ENCODE data around the gene FANCF.

Gene FANCF

DNA sequence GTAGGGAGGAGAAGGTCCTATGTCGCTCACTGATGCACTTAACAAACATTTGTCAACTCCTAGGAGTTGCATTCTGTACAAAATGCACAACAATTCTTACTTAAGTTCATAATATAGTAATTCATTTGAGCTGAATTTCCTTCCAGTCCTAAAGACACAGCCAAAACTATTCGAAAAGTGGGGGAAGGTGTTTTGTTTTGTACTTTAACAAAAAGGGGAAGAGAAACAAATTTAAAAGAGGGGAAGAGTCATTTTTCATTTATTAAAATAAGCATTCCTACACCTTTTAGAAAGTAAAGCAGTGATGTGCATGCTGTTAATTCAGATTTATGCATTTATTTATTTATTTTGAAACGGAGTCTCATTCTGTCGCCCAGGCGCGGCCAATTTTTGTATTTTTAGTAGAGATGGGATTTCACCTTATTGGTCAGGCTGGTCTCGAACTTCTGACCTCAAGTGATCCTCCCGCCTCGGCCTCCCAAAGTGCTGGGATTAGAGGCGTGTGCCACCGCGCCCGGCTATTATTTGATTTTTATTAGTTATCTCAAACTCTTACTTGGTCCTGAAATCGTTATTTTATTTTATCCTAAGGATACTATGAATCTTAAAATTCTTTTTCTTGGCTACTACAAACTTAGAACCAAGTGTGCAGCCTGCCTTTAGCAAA is 1.1 kb upstream of the FANCF start:
- DNase-seq (ENCODE audit: low spot score): no peak

DNA sequence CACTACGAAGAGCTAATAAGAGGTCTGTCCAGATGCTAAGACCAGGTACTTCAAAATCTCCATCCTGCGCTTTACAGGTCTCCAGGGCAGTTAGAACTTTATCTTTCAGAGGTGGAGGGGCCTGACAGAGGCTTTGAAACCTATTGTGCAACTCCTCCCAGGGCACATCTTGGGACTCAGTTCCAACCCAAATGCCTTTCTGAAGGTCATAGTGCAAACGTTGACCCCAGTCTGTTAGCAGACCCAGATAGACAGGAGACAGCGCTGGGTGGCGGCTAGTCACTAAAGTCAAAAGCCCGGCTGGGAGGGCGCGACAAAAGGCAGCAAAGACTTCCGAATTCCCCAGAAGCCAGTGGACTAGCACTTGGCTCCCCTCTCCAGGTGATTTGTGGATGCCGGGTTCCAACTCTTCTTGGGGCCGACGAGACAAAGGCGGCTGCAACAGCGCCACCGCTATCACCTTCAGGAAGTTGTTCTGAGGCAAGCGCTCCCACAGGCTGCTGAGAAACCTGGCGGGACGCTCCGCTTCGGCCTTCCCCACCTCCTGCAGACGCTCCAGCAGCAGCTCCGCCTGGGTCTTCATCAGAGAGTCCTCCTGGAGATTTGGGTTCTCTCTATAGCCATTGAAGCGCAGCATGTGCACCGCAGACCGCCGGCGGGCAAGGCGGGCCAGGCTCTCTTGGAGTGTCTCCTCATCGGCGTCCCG is 728 bp downstream of the FANCF start:
- DNase-seq (ENCODE audit: low spot score): peak; percentile 82

DNA sequence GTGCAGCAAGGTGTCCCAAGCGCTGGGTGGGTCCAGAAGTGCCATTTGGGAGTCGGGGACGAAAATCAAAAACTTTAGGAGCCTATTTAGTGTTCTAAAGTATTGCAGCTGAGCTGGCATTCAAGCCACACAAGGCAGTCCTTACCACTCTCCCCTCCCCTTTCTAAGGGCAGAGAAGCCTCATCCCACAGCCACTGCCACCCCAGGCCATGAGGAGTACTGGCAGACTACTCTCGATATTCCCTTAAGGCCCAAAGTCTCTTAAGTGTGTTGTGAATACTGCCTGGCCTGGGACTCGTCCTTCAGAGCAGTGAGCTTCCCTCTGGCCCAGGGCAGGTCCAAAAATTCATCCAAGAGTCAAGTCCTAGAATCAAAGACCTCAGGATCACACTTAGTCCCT is 7.8 kb downstream of the FANCF start:
- no peak for DNase-seq (ENCODE audit: low spot score)

DNA sequence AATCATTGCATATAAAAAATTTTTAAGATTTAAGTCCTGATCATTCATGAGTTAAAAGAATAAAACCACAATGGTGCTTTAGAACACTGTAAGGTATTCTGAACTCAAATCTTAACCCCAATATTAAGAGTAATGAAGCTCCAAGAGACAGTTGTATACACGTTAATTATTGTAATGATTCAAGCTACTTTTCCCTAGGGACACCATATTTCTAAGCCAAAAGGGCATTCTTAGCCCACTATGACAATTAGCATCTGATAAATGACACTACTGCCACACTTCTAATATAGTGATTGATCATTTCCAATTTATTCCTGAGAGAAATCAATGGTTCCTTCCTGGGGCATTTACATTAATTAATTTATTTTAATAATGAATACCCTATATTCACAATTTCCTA is 21.7 kb downstream of the FANCF start:
- DNase-seq (ENCODE audit: low spot score): no peak

DNA sequence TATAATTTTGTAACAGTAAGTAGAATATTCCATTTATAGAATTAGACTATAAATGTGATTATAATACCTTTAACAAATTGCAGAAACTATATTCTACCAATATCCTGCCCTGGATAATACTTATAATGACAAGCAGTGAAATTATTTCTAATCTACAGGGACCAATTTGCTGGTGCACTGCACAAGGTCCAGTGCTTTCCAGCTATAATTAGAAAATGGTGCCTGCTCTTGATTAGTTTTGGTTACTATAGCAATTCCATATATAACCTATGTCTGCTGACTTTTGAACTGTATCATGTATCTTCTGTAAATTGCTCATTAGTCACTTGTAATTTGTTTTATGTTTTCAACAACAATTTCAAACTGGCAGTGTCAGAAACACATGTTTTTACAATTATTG is 23.1 kb downstream of the FANCF start:
- DNase-seq (ENCODE audit: low spot score): peak; percentile 5

DNA sequence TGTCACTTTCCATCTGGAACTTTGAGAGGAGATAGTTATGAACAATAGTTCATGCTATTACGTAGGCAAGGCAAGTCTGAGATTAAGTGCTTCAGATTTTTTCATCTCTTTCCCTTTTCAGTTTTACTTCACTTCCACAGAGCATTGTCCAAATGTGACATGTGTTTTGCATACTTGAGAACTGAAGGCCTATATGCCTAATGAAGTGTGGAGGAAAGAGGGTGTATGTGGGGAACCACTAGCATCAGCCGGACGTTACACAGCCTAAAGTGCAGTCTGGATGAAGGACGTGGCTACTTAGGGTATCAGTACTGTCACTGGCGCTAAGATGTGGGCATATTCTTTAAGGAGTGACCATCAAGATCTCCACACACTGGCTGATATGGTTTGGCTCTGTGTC is 26.2 kb downstream of the FANCF start:
- DNase-seq (ENCODE audit: low spot score): no peak

DNA sequence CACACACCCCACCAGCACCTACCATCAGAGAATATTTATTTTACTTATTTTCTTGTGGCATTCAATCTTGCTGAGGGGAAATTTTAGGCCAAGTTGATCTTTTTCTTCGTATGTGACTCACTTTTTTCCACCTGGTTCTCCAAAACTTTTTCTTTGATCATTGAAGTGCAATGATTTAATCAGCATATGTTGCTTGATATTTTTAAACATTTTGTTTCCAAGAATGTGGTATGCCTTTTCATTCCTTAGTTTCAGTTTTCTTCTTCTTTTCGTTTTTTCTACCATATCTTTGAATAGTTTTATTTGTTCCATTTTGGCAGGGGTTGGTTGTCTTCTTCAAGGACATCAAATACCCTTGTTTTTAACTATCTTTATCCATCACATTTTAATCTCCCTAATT is 28.6 kb downstream of the FANCF start:
- DNase-seq (ENCODE audit: low spot score): no peak

DNA sequence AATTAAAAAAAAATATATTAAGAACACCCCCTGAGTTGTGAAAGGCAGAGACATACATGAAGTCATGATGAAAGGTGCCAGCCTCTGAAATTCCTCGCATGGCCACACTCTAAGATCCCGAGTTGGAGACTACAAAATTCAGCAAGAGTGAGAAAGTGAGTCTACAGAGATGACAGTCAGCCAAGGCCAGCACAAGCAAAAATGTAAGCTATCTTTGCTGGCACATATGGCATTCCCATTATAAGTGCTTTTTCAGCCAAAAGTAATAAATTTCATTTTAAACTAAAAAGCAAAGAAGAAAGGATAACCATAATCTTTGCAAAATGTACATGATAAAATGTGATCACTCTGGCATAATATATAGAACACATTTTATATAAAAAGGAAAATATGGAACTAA is 40.6 kb downstream of the FANCF start:
- no peak for DNase-seq (ENCODE audit: low spot score)

DNA sequence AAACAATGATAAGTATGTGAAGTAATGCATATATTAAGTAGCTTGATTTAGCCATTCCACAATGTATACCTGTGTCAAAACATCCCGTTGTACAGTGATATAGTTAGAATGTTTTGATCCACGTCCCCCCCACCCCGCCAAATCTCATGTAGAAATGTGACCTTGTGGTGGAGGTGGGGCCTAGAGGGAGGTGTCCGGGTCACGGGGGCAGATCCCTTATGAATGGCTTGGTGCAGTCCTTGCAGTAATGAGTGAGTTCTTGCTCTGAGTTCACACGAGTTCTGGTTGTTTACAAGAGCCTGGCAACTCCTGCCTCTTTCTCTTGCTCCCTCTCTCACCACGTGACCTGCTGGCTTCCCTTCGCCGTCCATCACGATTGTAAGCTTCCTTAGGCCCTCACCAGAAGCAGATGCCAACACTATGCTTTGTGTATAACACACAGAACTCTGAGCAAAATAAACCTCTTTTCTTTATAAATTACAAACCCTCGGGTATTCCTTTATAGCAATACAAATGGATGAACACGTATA is 41.6 kb downstream of the FANCF start:
- DNase-seq (ENCODE audit: low spot score): no peak

DNA sequence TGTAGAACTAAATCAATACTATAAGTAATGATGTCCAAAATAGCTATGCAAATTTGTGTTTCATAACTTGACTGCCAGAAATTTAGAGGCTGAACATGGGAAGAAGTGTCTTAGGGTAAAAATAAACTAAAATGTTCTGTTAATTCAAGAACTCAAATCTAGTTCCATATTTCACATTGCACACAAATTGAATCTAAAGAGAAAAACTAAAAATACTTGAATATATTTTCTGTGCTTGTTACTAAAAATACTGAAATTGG is 43.5 kb downstream of the FANCF start:
- no peak for DNase-seq (ENCODE audit: low spot score)

DNA sequence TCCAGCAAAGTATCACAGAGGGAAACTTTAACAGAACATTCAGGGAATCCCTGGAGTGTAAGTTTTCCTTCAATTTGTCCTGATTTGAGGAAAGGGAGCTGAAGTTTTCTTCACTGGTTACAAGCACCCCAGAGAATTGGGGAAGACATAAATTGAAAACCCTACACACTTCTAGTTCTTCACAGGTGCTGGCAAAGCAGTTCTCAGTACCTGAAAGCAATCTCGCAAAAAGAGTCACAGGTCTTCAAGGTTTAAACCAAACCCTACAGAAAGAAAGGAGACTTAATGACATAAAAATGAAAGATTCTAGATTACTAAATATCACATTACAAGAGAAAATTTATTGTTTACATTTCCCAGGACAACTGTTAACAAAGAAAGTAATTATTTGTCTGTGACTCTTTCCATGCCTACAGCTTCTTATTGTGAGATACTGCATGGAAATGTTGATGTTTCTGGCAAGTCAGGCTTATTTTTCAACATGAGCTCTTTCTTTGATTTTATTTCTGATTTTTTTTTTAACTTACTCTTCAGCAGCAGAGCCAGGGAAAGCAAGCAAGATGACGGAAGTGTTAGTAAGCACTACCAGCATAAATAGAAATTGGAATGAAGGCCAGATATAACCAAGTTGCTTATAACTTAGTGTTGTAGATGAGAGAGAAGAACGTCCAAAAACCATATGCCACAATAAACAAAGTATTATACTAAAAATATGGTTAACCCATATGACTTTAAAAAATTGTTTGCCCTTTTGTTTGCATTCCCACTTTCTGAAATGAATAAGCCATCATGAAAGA is 44.1 kb downstream of the FANCF start:
- DNase-seq (ENCODE audit: low spot score): no peak

DNA sequence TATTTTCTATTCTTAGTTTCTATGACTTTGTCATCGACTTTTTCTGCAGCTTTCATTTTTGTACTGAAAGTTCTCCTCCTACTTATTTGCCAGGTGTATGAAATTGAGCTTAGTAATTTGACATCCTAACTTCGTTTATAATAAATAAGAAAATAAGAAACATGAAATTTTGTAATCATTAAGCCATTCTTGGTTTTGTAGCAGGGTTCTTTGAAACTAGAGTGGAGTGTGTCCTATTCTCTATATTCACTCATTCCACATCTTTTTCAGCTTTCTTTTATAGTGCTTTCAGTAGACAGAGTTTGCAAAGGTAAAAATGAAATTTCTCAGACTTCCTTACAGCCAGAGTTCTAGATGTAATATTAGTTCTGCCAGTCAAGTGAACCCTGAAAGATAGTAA is 47.8 kb downstream of the FANCF start:
- no peak for DNase-seq (ENCODE audit: low spot score)
